GM18867 (cell line): ENCODE results near the gene ZMIZ2.
"Not testable (repeated sequence)": the region's sequence is repeated elsewhere in the genome, so short reads cannot be mapped to it uniquely, and the experiment has no call there.

ENCODE experiments used
- ATAC-seq: cut with Tn5 transposase; IDR thresholded peaks from one replicate; pipeline ENCODE4 v1.9.1; 2021; ENCODE audit warnings: mild to moderate bottlenecking, moderate library complexity; ENCODE audit not compliant: unreplicated experiment

The ZMIZ2 gene

DNA sequence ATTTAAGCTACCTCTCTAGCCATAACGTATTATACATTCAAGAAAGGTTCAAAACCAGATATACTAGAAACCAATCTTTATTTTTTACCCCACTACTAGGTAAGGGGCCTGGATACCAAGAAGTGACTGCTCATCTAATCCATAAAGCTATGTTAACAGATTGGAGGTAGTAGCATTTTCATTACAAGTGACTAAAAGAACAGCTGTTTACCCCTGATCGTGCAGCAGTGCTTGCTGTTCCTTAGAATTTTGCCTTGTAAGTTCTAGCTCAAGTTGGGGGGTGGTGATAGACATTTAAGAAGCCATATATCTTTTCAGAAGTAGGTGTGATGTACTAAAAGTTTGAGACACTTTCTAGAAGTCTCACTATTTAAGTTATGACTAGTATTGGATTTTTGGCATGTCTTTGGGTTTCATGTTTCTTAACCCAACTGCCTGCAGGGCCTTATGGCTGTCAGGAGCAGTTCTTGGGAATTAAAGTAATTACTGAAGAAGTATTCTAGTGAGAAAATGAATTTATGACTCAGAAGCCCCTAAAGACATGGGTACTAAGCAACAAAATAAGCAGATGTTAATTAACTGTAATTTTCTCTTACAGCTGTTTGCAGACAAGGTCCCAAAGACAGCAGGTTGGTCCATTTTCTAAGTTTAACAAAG lies 50.1 kb downstream of the ZMIZ2 start:
- no peak for ATAC-seq

DNA sequence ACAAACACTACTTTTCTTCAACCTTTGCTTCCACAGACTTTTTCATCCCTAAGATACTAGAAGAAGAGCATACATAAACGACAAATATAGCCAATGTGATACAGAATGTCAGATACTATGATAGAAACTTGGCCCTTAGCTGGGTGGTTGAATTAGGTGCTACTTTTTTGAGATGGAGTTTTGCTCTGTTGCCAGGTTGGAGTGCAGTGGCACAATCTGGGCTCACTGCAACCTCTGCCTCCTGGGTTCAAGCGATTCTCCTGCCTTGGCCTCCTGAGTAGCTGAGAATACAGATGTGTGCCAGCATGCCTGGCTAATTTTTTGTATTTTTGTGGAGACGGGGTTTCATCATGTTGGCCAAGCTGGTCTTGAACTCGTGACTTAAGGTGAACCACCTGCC lies 51.3 kb downstream of the ZMIZ2 start:
- ATAC-seq, result no peak

DNA sequence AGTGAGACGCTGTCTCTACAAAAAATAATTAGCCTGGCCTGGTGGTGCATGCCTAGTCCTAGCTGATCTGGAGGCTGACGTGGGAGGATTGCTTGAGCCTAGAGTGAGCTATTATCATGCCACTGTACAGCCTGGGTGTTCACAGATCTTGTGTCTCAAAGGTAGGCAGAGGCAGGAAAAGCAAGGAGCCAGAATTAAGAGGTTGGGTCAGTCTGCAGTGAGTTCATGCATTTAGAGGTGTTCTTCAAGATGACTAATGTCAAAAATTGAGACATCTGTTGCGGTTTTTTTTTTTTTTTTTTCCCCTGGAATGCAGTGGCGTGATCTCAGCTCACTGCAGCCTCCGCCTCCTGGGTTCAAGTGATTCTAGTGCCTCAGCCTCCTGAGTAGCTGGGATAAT lies 53.2 kb downstream of the ZMIZ2 start:
- no peak for ATAC-seq

DNA sequence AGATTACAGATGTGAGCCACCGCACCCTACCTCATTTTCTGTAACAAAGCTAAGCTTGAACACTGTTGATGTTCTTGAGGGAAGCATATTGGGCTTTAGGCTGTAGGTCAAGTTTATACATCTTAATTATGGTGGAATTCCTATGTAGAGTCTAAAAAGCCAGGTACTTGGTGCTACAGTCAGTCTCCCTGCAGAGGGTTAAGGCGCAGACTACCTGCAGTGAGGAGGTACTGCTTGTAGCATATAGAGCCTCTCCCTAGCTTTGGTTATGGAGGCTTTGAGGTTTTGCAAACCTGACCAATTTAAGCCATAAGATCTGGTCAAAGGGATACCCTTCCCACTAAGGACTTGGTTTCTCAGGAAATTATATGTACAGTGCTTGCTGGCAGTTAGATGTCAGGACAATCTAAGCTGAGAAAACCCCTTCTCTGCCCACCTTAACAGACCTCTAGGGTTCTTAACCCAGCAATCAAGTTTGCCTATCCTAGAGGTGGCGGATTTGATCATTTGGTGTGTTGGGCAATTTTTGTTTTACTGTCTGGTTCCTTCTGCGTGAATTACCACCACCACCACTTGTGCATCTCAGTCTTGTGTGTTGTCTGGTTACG lies 53.9 kb downstream of the ZMIZ2 start:
- no peak for ATAC-seq

DNA sequence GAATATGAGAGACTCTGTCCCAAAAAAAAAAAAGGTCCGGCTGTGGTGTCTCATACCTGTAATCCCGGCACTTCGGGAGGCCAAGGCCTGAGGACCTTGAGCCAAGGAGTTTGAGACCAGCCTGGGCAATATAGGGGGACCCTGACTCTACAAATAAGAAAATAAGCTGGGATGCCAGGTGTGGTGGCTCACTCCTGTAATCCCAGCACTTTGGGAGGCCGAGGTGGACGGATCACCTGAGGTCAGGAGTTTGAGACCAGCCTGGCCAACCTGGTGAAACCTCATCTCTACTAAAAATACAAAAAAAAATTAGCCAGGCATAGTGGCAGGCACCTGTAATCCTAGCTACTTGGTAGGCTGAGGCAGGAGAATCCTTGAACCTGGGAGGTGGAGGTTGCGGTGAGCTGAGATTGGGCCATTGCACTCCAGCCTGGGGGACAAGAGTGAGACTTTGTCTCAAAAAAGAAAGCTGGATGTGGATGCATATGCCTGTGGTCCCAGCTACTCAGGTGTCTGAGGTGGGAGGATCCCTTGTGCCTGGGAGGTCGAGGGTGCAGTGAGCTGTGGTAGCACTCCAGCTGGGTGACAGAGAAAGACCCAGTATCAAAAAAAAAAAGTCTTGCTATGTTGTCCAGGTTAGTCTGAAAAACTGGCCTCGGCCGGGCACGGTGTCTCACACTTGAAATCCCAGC lies 55.3 kb downstream of the ZMIZ2 start:
- ATAC-seq, result not testable (repeated sequence)

DNA sequence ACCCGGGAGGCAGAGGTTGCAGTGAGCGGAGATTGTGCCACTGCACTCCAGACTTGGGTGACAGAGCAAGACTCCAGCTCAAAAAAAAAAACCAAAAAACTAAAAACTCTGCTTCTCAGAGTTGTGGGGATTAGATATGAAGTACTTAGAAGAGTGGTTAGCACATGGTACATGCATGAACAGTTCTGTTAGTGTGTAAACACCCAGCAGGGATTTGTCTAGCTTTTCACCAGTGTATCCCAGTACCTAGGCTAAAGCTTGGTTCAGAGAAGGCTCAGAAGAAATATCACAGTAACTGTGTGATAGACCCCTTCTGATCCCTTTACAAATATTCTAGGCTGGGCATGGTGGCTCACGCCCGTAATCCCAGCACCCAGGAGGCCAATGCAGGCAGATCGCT lies 57.3 kb downstream of the ZMIZ2 start:
- ATAC-seq, result no peak

DNA sequence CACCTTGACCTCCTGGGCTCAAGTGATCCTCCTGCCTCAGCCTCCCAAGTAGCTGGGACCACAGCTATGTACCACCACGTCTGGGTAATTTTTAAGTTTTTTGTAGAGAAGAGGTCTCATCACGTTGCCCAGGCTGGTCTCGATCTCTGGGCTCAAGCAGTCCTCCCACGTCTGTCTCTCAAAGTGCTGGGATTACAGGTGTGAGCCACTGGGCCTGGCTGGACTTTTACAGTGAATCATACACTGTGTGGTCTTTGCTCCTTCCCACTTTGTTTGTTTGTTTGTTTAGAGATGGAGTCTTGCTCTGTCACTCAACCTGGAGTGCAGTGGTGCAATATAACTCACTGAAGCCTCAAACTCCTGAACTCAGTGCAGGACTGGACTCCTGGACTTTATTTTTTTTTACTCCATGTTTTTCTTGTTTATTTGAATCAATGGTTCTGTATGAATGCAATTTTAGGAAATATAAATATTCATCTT lies 60.3 kb downstream of the ZMIZ2 start:
- no peak for ATAC-seq

DNA sequence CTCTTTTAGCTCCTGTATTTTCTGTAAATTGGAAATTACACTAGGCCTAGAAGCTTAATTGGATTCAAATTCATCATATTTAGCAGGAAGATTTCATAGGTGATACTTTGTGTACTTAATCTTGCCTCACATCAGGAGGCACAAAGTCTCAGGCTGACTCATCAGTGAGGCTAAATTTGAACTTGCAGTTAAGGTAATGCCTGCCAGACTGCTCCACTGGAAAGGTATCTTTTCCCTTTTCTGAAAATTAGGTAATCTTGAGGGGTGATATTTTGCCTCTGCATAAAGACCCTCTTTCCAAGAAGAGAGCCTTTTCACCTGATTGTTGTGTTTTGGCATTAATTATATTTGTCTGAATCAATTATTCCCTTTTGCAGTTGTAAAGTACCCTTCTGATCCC lies 62.4 kb downstream of the ZMIZ2 start:
- no peak for ATAC-seq

DNA sequence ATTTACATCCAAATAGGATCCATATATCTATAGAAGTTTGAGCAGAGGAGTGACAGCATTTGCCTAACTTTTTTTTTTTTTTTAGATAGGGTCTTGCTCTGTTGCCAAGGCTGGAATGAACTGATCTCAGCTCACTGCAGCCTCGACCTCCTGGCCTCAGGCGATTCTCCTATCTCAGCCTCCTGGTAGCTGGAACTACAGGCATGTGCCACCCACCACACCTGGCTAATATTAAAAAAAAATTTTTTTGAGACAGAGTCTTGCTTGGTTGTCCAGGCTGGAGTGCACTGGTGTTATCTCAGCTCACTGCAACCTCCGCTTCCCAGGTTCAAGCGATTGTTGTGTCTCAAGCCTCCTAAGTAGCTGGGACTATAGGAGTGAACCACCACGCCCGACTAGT lies 62.9 kb downstream of the ZMIZ2 start:
- no peak for ATAC-seq

DNA sequence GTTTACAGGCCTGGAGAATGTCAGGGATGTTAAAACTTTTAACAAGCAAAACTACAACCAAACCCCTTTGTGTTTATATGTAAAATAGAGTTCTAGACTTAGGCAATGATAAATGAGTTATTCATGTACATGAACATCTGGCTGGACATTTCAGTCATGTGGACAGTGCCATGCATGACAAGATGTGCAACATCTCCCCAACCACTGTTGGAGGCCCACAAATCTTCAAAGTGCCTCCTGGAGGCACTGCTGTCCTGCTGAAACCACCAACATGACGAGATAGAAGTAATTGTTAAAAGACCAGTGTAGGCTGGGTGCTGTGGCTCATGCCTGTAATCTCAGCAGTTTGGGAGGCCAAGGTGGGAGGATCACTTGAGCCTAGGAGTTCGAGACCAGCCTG lies 66.3 kb downstream of the ZMIZ2 start:
- no peak for ATAC-seq

DNA sequence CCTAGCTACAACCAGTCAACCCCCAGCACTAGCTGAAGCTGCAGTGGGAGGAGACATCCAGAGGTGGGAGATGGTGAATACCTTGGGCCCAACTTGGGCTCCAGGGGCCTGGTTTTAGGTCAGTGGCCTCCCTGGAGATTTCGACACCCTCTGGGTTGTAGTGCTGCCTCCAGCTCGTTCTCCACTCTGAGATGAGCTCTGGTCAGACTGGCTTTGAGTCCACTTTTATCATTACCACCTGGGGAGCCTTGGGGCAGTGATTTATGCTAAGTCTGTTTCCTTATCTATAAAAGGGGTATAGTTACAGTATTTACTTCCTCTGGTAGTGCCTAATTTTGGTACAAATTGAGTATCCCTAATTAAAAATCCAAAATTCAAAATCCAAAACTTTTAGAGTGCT lies 70.6 kb downstream of the ZMIZ2 start:
- ATAC-seq, result no peak
